Right renal cortex interstitium (tissue), 3 donors: ENCODE data around the gene SETD3. TPM values are rescaled to one million over a fixed set of nuclear protein-coding genes. Genes with fewer than 3 reads are reported as not detected.

Experiments used
- DNase-seq, 3 donors: peaks; one replicate each; pipeline ENCODE4 v3.0.0-alpha.2; 2013; ENCODE audit warnings: low read depth in 3 of 3, low spot score in 2 of 3
- polyA plus RNA-seq, 3 donors: library from polyadenylated mRNA; unstranded; fragments of 120-200 nt; gene quantifications; one replicate each; pipeline ENCODE4 v1.2.1, GENCODE V29; 2013; ENCODE audit not compliant: insufficient read length in 3 of 3

Gene SETD3
- polyA plus RNA-seq, 3 donors = 59.1 to 66.2 (median 65.6) TPM

GRCh38 chr14:99516871-99517642 lies 36.4 kb upstream of the SETD3 start:
- DNase-seq = no peak

- DNase-seq = no peak
These were observed 35.7 kb upstream of the SETD3 start for GRCh38 chr14:99516156-99516870.

GRCh38 chr14:99515301-99516155 lies 34.9 kb upstream of the SETD3 start:
- DNase-seq = no peak

GRCh38 chr14:99514552-99515300 lies 34.1 kb upstream of the SETD3 start:
- DNase-seq = no peak

GRCh38 chr14:99513946-99514551 lies 33.4 kb upstream of the SETD3 start:
- DNase-seq = no peak

- no peak for DNase-seq
These were observed 32.6 kb upstream of the SETD3 start for GRCh38 chr14:99513183-99513694.

GRCh38 chr14:99512571-99513182 lies 32.0 kb upstream of the SETD3 start:
- no peak for DNase-seq

GRCh38 chr14:99512110-99512449 lies 31.4 kb upstream of the SETD3 start:
- DNase-seq = no peak

- DNase-seq = no peak
These were observed 30.9 kb upstream of the SETD3 start for GRCh38 chr14:99511421-99512109.

- no peak for DNase-seq
These were observed 30.0 kb upstream of the SETD3 start for GRCh38 chr14:99510556-99511139.

GRCh38 chr14:99509871-99510555 lies 29.4 kb upstream of the SETD3 start:
- no peak for DNase-seq

GRCh38 chr14:99508896-99509629 lies 28.4 kb upstream of the SETD3 start:
- DNase-seq = no peak

GRCh38 chr14:99507860-99508640 lies 27.4 kb upstream of the SETD3 start:
- no peak for DNase-seq

- no peak for DNase-seq
These were observed 25.6 kb upstream of the SETD3 start for GRCh38 chr14:99506276-99506675.

GRCh38 chr14:99505089-99505488 lies 24.4 kb upstream of the SETD3 start:
- DNase-seq = no peak

GRCh38 chr14:99503848-99504453 lies 23.3 kb upstream of the SETD3 start:
- no peak for DNase-seq
